GM23248 (cell line): ENCODE measurements around the gene TSPO2.

Source experiments
- EZH2 ChIP-seq: fragments of 200-600 bp; sonication (generic); IDR thresholded peaks from 2 replicates; pipeline ENCODE4 v1.6.1; 2018; ENCODE audit warnings: antibody characterized with exemption, mild to moderate bottlenecking; ENCODE audit not compliant: insufficient read depth, poor library complexity, severe bottlenecking
- EZH2phosphoT487 ChIP-seq: fragments of 200-600 bp; sonication (generic); IDR thresholded peaks from 2 replicates; pipeline ENCODE4 v1.6.1; 2018; ENCODE audit warnings: antibody characterized with exemption, moderate library complexity, mild to moderate bottlenecking, low read depth; ENCODE audit not compliant: insufficient read depth

- TF ChIP-seq EZH2, result no peak
- no peak for TF ChIP-seq EZH2phosphoT487
Observed at GRCh38 chr6:41047745-41048732, 5.8 kb downstream of the TSPO2 start.
